GM12872 (cell line): Measurements from ENCODE around the gene RTL10.

ENCODE experiments used
- TF ChIP-seq, protein P1 (sequence below): IDR thresholded peaks from 3 replicates; pipeline ENCODE4 v1.5.1; 2011; ENCODE audit warnings: low read depth, mild to moderate bottlenecking, low read length, moderate library complexity; ENCODE audit not compliant: insufficient read depth

RTL10 gene

DNA sequence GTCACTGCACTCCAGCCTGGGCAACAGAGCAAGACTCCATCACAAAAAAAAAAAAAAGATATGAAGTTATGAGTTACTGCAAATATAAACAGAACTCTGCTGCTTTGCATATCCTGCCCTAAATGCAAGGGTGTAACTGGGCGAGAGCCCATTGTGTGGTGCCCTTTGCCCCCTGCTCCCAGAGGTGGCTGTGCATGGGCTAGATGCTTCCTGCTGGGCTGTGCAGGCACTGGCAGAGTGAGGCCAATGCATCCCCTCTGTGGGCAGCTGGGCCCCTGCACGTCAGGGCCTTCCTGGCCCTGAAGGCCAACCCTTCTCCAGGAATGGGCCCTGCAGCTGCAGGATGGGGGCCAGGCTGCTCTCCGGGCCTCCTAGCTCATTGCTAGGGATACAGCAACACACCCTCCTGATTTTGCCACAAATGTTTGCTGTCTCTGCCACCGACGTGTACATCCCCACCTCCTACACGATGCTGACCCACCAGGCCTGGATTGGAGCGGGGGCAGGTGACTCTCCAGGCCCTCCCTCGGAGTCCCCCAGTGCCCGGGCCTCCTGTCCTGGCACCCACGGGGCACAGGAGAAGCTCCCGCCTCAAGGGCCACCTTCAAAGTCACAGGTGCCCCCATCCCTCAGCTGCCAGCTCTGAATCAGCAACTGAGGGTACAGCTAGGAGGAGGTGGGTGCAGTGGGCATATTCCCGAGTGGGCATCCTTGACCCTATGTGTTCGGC is 46.2 kb upstream of the RTL10 start:
- TF ChIP-seq, protein P1, sequence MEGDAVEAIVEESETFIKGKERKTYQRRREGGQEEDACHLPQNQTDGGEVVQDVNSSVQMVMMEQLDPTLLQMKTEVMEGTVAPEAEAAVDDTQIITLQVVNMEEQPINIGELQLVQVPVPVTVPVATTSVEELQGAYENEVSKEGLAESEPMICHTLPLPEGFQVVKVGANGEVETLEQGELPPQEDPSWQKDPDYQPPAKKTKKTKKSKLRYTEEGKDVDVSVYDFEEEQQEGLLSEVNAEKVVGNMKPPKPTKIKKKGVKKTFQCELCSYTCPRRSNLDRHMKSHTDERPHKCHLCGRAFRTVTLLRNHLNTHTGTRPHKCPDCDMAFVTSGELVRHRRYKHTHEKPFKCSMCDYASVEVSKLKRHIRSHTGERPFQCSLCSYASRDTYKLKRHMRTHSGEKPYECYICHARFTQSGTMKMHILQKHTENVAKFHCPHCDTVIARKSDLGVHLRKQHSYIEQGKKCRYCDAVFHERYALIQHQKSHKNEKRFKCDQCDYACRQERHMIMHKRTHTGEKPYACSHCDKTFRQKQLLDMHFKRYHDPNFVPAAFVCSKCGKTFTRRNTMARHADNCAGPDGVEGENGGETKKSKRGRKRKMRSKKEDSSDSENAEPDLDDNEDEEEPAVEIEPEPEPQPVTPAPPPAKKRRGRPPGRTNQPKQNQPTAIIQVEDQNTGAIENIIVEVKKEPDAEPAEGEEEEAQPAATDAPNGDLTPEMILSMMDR = no peak

DNA sequence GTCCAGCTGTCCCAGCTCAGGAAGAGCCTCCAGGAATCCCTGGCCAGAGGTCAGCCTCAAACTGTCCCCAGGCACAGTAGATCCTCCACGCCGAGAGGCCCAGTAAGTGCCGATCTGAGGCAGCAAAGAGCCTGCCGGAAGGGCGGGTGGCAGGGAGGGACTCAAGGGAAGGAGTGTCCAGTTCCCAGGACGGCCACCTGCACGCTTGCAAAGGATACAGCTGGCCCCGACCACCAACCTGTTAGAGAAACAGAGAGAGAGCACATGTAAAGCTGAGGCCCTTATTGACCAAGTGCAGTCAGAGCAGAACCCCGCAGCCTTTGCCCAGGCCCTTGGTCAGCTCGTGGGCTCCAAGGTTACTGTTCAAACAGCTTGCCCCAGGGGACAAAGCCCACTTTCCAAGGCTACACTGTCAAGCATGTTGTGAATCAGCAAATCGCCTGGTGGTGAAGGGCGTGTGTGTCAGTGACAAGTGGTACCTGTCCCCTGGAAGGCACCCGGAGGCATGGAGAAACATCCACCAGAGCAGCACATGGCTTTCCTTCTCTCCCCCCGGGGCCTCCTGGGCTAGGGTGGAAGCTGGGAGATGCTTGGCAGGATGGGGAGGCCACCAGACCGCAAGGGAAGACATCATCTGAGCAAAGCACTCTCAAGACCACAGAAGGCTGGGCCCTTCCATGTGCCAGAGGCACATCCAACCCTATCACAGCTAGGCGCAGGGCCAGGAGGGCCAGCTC is 44.3 kb upstream of the RTL10 start:
- TF ChIP-seq, protein P1 = no peak

DNA sequence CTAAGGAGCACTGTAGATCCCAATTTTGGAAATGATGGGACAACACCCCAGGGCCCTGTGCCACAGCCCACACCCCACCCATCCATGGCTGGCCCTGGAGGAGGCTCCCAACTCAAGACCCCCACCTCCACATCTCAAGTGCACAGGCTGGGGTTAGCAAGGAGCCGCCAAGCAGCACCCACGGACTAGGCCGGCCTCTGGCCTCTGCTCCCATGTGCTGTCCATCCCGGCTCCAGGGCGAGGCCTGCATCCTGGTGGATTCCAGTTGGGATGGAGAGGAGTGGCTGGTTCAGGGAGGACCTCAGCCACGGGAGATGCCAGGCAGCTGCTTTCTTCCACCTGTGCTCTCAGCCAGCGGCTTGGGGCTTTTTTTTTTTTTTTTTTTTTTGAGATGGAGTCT is 43.5 kb upstream of the RTL10 start:
- TF ChIP-seq, protein P1 = no peak

DNA sequence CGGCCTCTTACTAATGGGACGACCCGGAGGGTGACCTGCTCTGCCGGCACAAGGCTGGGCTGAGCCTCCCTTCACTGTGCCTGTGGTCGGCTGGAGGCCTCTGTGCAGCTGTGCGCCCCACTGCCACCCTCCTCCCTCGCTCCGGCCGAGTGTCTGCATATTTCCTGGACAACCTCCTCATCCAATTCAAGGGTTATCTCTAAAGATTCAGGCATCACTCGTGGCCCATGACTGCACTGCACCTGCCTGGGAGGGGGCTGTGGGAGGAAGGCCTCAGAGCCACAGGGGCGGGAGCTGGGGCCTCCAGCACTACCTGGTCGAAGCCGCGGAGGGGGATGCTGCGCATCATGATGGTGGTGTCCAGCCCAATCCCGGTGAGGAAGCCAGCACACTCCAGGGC is 43.1 kb upstream of the RTL10 start:
- TF ChIP-seq, protein P1 = no peak

DNA sequence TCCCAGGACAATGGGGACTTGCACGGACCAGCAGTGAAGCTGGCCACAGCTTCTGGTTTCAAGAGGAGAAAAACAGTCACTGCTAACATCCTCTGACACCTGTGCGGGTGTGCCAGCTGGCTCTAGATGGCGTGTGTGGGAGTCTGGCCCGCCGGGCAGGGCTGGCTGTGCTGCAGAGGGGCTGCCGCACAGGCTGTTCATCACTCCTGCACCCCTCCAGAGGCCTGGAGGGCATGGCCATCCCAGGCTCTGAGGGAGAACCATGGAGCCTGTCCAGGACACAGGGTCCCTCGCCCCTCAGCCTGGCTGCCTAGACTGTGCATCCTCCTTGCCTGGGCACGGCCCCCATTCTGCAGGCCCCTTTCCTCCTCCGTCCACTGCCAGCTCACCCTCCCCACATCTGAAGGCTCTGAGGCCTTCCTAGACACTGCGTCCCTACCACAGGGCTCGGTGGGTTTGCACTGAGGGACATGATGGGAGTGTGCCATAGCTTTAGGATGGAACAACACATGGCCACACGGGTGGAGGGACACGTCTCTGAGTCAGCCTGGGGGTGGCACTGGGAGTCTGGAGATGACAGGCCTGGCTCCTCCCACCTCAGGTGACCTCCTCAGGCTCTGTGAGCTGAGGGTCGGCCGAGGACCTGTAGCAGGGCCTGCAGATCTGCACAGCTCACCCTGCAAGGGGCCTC is 42.1 kb upstream of the RTL10 start:
- TF ChIP-seq, protein P1 = no peak

DNA sequence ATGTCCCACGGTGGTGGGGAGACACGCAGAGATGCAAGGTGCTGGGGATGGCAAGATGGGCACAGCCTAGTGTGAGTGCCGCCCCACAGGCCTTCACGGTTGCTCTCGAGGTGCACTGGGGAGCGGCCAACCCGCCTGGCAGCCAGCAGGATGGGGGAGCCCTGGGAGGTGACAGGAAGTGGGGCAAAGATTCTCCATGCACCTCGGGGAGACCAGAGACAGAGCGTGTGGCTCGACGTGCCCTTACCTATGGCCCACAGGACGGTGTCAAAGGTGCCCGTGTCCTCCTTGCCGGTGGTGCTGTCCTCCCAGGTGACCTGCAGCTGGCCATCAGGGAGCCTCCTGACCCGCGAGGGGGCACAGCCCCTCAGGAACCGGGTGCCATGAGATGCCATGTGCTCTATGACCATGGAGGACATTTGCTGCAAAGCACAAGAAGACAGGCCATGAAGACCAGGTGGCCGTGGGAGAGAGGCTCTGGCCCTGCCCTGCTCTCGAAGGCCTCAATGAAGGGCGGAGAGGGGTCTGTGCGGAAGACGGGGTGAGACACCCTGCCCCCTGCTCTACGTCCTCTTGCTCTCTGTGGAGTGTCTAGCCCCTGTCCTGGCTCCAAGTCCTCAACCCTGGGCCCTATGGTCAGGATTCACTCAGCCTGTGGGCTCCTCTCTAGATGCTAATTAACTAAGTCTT is 40.6 kb upstream of the RTL10 start:
- TF ChIP-seq, protein P1 = no peak

DNA sequence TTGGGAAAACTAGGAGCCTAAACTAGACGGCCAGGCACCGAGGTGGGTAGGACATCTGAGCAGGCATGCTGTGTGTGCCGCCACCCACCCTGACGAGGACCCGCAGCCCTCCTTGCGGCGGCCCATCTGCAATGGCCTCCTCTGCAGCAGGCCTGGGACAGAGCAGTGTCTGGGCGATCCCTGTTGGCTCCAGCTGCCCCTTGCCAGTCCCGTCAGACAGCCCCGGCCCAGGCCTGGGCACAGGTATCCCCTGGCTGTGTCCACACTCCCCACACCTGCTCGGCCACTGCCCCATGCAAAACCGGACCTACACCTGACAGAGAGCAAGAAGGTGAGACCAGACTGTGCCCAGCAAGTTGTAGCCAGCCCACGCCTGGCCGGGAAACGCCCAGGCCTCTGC is 38.7 kb upstream of the RTL10 start:
- TF ChIP-seq, protein P1 = no peak
